ENCODE measurements around the gene ZNF280C. TPM values are rescaled to one million over a fixed set of nuclear protein-coding genes. Genes with fewer than 3 reads are reported as not detected.

The ZNF280C gene
- total RNA-seq, 2 donors from 2014 or later = 2.6 to 2.9 TPM

DNA sequence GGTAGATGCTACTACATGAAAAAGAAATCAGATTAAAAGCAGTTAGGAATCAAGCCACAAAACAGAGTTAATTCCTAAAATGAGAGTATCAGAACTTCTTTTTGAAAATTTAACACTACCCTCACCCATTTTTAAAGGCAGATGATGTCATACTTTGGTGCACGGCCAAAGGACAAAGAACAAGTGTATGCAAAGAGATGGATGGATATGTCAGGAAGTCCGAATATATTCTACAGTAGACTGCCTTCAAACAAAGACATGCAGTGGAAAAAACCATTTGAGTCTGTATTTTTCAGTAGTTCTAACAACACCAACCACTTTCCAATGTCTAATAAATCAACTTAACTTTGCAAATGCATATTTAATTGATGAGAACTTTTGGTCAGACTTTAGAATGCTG is 105.3 kb downstream of the ZNF280C start:
- no peak for TF ChIP-seq POLR2A (IDR thresholded peaks at IDR 0.05)
- TF ChIP-seq CTCF (IDR thresholded peaks at IDR 0.05) = no peak
- ATAC-seq = no peak
- Histone ChIP-seq H3K4me1 (peaks cover 28% of the 10 kb centered on the region), H3K9me3 (no peaks in the 10 kb centered on the region), H3K4me3 (no peak overlapping the region), H3K27ac (no peak overlapping the region), H3K27me3 (no peaks in the 10 kb centered on the region), H3K36me3 (replicated peaks in 1 of 2; ENCODE audit: insufficient read depth in 1 of 2, low read depth in 2 of 2) (no peaks in the 10 kb centered on the region)
- no peak for DNase-seq
- WGBS, 2 donors = 32 to 47% methylated on average over 2 of the region's 2 CpGs
- intact Hi-C loops (cut with DNase I) = no loop called here

- intact Hi-C loops (cut with DNase I) = no loop called here
- H3K9me3 ChIP-seq = no peaks in the 10 kb centered on the region
- TF ChIP-seq POLR2A (IDR thresholded peaks at IDR 0.05) (no peak), CTCF (IDR thresholded peaks at IDR 0.05) (no peak)
- H3K27me3 ChIP-seq = no peaks in the 10 kb centered on the region
- WGBS, 2 donors = 37% methylated on average over 6 of the region's 6 CpGs
- H3K27ac ChIP-seq = no peak overlapping the region
- H3K36me3 ChIP-seq (replicated peaks in 1 of 2; ENCODE audit: insufficient read depth in 1 of 2, low read depth in 2 of 2) = no peaks in the 10 kb centered on the region
- ATAC-seq (no peak), DNase-seq (no peak)
- H3K4me3 ChIP-seq = no peak overlapping the region
- peaks cover 28% of the 10 kb centered on the region for H3K4me1 ChIP-seq
These were observed 106.5 kb downstream of the ZNF280C start for GRCh38 chrX:130162094-130162735.

DNA sequence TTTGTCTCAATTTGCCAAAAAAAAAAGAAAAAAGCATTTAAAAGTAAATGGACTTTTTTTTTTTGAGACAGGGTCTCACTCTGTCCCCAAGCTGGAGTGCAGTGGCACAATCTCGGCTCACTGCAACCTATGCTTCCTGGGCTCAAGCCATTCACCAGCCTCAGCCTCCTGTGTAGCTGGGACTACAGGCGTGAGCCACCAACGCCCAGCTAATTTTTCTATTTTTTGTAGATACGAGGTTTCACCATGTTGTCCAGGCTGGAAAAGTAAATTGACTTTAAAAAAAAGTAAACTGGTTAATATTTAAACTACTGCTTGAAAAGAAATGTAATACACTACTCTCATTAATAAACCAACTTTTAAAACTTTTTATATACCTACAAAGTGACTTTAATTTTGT is 108.9 kb downstream of the ZNF280C start:
- TF ChIP-seq POLR2A (IDR thresholded peaks at IDR 0.05) = no peak
- Histone ChIP-seq H3K36me3 (replicated peaks in 1 of 2; ENCODE audit: insufficient read depth in 1 of 2, low read depth in 2 of 2) (no peaks in the 10 kb centered on the region), H3K27ac (no peak overlapping the region), H3K4me1 (peaks cover 21% of the 10 kb centered on the region), H3K27me3 (no peaks in the 10 kb centered on the region), H3K4me3 (no peak overlapping the region), H3K9me3 (no peaks in the 10 kb centered on the region)
- WGBS, 2 donors = 26 to 36% methylated on average over 4 of the region's 4 CpGs
- DNase-seq (no peak), ATAC-seq (no peak)
- intact Hi-C loops (cut with DNase I) = no loop called here

DNA sequence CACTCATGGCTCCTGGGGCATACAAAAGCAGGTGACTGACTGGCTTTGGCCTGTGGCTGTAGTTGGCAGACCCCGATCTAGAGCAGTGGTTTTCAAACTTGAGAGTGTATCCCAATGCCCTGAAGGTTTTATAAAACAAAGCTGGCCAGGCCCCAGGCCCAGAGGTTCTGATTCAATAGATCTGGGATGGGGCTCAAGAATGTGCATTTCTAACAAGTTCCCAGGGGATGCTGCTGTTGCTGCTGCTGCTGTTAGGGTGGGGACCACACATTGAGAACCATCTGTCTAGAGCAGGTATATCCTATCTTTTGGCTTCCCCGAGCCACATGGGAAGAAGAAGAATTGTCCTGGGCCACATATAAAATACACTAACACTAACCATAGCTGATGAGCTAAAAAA is 110.4 kb downstream of the ZNF280C start:
- Histone ChIP-seq H3K4me1 (peaks cover 15% of the 10 kb centered on the region), H3K9me3 (no peaks in the 10 kb centered on the region), H3K4me3 (no peak overlapping the region), H3K27ac (no peak overlapping the region), H3K36me3 (replicated peaks in 1 of 2; ENCODE audit: insufficient read depth in 1 of 2, low read depth in 2 of 2) (no peaks in the 10 kb centered on the region), H3K27me3 (no peaks in the 10 kb centered on the region)
- DNase-seq = no peak
- no peak for ATAC-seq
- 80 to 100% methylated on average over 1 of the region's 2 CpGs for WGBS, 2 donors
- no peak for TF ChIP-seq CTCF (IDR thresholded peaks at IDR 0.05)
- no peak for TF ChIP-seq POLR2A (IDR thresholded peaks at IDR 0.05)
- intact Hi-C loops (cut with DNase I) = no loop called here

- Histone ChIP-seq H3K27me3 (no peaks in the 10 kb centered on the region), H3K4me3 (no peak overlapping the region), H3K9me3 (no peaks in the 10 kb centered on the region), H3K4me1 (peaks cover 5% of the 10 kb centered on the region), H3K27ac (no peak overlapping the region), H3K36me3 (replicated peaks in 1 of 2; ENCODE audit: insufficient read depth in 1 of 2, low read depth in 2 of 2) (no peaks in the 10 kb centered on the region)
- DNase-seq (no peak), ATAC-seq (no peak)
- intact Hi-C loops (cut with DNase I) = no loop called here
- WGBS, 2 donors = 35 to 56% methylated on average over 2 of the region's 2 CpGs
- TF ChIP-seq POLR2A (IDR thresholded peaks at IDR 0.05) (no peak), CTCF (IDR thresholded peaks at IDR 0.05) (no peak)
These were observed 113.1 kb downstream of the ZNF280C start for GRCh38 chrX:130155564-130155963.

Small RNA genes within 50 kb of the gene (small RNA-seq; reads per million reads assigned to genes)
- gene RNU6-1130P = not detected

Other genes with a start within 250 kb of the ZNF280C start
- gene ELF4, start 158.4 kb downstream of the ZNF280C start, total RNA-seq = 1 to 10 TPM; 1.6 to 3.6 TPM
- gene AIFM1, start 103.1 kb downstream of the ZNF280C start, total RNA-seq = 10 to 100 TPM; 14.8 to 22.4 TPM
- gene RAB33A, start 96.9 kb downstream of the ZNF280C start, total RNA-seq = under 1 TPM in 1 of 2 donors, not detected in 1; 0.78 TPM
- 10 to 100 TPM; 10.6 to 18.5 TPM for gene SLC25A14, start 71.0 kb upstream of the ZNF280C start, total RNA-seq
- 10 to 100 TPM in 1 of 2 donors, 1 to 10 TPM in 1; 1.8 to 15.2 TPM for gene GPR119, start 116.8 kb upstream of the ZNF280C start, total RNA-seq
- gene RBMX2, start 133.1 kb upstream of the ZNF280C start, total RNA-seq = 10 to 100 TPM in 1 of 2 donors, 1 to 10 TPM in 1; 7.0 to 13.2 TPM

Data from body of pancreas (tissue), 4 donors.